GM19328 (cell line): ENCODE measurements around the gene RCOR1.
"Not testable (repeated sequence)": the region's sequence is repeated elsewhere in the genome, so short reads cannot be mapped to it uniquely, and the experiment has no call there.

Experiments used
- ATAC-seq: cut with Tn5 transposase; IDR thresholded peaks from one replicate; pipeline ENCODE4 v1.9.1; 2021; ENCODE audit warnings: mild to moderate bottlenecking, moderate library complexity; ENCODE audit not compliant: unreplicated experiment

The RCOR1 gene

GRCh38 chr14:102591372-102591943, 991 bp upstream of the RCOR1 start:
- ATAC-seq: peak; percentile 1

GRCh38 chr14:102592763-102593060, 263 bp downstream of the RCOR1 start:
- peak; percentile 5 for ATAC-seq

- ATAC-seq: peak; percentile 2
These were observed 794 bp downstream of the RCOR1 start for GRCh38 chr14:102593061-102593824.

- ATAC-seq: no peak
These were observed 1.3 kb downstream of the RCOR1 start for GRCh38 chr14:102593825-102594137.

- ATAC-seq: no peak
These were observed 2.2 kb downstream of the RCOR1 start for GRCh38 chr14:102594514-102595175.

GRCh38 chr14:102601378-102601925, 9.0 kb downstream of the RCOR1 start:
- ATAC-seq: no peak

- ATAC-seq: no peak
These were observed 10.2 kb downstream of the RCOR1 start for GRCh38 chr14:102602421-102603292.

GRCh38 chr14:102603293-102603907, 11.0 kb downstream of the RCOR1 start:
- ATAC-seq: no peak

- no peak for ATAC-seq
These were observed 11.7 kb downstream of the RCOR1 start for GRCh38 chr14:102604183-102604582.

GRCh38 chr14:102605029-102605428, 12.6 kb downstream of the RCOR1 start:
- ATAC-seq: no peak

GRCh38 chr14:102606296-102606695, 13.8 kb downstream of the RCOR1 start:
- no peak for ATAC-seq

- ATAC-seq: no peak
These were observed 15.6 kb downstream of the RCOR1 start for GRCh38 chr14:102608064-102608446.

GRCh38 chr14:102610968-102611811, 18.7 kb downstream of the RCOR1 start:
- ATAC-seq: no peak

GRCh38 chr14:102616318-102616717, 23.9 kb downstream of the RCOR1 start:
- no peak for ATAC-seq

GRCh38 chr14:102616799-102617198, 24.4 kb downstream of the RCOR1 start:
- no peak for ATAC-seq

- ATAC-seq: not testable (repeated sequence)
These were observed 26.6 kb downstream of the RCOR1 start for GRCh38 chr14:102619012-102619411.

- ATAC-seq: no peak
These were observed 28.0 kb downstream of the RCOR1 start for GRCh38 chr14:102620413-102620812.

GRCh38 chr14:102622262-102622885, 29.9 kb downstream of the RCOR1 start:
- no peak for ATAC-seq

- no peak for ATAC-seq
These were observed 32.2 kb downstream of the RCOR1 start for GRCh38 chr14:102624666-102625065.
